ENCODE results near the gene POU6F2.

POU6F2 gene

GRCh38 chr7:39493934-39494333 lies 516.2 kb downstream of the POU6F2 start:
- Histone ChIP-seq H4K20me1 (ENCODE audit: control insufficient read depth, insufficient read depth, low read depth, low read length) (no peaks in the 10 kb centered on the region), H3K79me2 (ENCODE audit: control insufficient read depth, low read length) (no peaks in the 10 kb centered on the region), H3K4me3 (ENCODE audit: low read length) (no peak overlapping the region), H3K27ac (ENCODE audit: low read depth, low read length) (no peak overlapping the region), H3K9me3 (ENCODE audit: control insufficient read depth, insufficient read depth, low read length) (no peaks in the 10 kb centered on the region), H3K4me1 (ENCODE audit: control insufficient read depth, low read length) (no peaks in the 10 kb centered on the region), H3K36me3 (ENCODE audit: control insufficient read depth, low read length) (no peaks in the 10 kb centered on the region), H3K9me2 (replicated peaks; ENCODE audit: control insufficient read depth, low read length) (no peaks in the 10 kb centered on the region), H3F3A (ENCODE audit: control insufficient read depth, insufficient read depth) (no peaks in the 10 kb centered on the region), H3K4me2 (ENCODE audit: low read length) (no peak overlapping the region), H3K27me3 (ENCODE audit: control insufficient read depth, low read length) (peaks cover 7% of the 10 kb centered on the region)
- no peak for TF ChIP-seq EZH2phosphoT487 (IDR thresholded peaks at IDR 0.05; ENCODE audit: borderline replicate concordance, low read length)
- TF ChIP-seq, protein P1, sequence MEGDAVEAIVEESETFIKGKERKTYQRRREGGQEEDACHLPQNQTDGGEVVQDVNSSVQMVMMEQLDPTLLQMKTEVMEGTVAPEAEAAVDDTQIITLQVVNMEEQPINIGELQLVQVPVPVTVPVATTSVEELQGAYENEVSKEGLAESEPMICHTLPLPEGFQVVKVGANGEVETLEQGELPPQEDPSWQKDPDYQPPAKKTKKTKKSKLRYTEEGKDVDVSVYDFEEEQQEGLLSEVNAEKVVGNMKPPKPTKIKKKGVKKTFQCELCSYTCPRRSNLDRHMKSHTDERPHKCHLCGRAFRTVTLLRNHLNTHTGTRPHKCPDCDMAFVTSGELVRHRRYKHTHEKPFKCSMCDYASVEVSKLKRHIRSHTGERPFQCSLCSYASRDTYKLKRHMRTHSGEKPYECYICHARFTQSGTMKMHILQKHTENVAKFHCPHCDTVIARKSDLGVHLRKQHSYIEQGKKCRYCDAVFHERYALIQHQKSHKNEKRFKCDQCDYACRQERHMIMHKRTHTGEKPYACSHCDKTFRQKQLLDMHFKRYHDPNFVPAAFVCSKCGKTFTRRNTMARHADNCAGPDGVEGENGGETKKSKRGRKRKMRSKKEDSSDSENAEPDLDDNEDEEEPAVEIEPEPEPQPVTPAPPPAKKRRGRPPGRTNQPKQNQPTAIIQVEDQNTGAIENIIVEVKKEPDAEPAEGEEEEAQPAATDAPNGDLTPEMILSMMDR (IDR thresholded peaks at IDR 0.05; ENCODE audit: low read depth, low read length, poor library complexity, severe bottlenecking): no peak

- H3K79me2 ChIP-seq (ENCODE audit: control insufficient read depth, low read length): no peaks in the 10 kb centered on the region
- H3K4me1 ChIP-seq (ENCODE audit: control insufficient read depth, low read length): no peaks in the 10 kb centered on the region
- H3K36me3 ChIP-seq (ENCODE audit: control insufficient read depth, low read length): no peaks in the 10 kb centered on the region
- no peaks in the 10 kb centered on the region for H4K20me1 ChIP-seq (ENCODE audit: control insufficient read depth, insufficient read depth, low read depth, low read length)
- no peak overlapping the region for H3K27ac ChIP-seq (ENCODE audit: low read depth, low read length)
- H3K4me3 ChIP-seq (ENCODE audit: low read length): no peak overlapping the region
- H3K27me3 ChIP-seq (ENCODE audit: control insufficient read depth, low read length): peaks cover 11% of the 10 kb centered on the region
- no peaks in the 10 kb centered on the region for H3K9me3 ChIP-seq (ENCODE audit: control insufficient read depth, insufficient read depth, low read length)
- H3F3A ChIP-seq (ENCODE audit: control insufficient read depth, insufficient read depth): no peaks in the 10 kb centered on the region
- H3K4me2 ChIP-seq (ENCODE audit: low read length): no peak overlapping the region
- no peaks in the 10 kb centered on the region for H3K9me2 ChIP-seq (replicated peaks; ENCODE audit: control insufficient read depth, low read length)
- TF ChIP-seq, protein P1 (IDR thresholded peaks at IDR 0.05; ENCODE audit: low read depth, low read length, poor library complexity, severe bottlenecking): no peak
- no peak for TF ChIP-seq EZH2phosphoT487 (IDR thresholded peaks at IDR 0.05; ENCODE audit: borderline replicate concordance, low read length)
These were observed 523.6 kb downstream of the POU6F2 start for GRCh38 chr7:39501358-39501757.

DNA sequence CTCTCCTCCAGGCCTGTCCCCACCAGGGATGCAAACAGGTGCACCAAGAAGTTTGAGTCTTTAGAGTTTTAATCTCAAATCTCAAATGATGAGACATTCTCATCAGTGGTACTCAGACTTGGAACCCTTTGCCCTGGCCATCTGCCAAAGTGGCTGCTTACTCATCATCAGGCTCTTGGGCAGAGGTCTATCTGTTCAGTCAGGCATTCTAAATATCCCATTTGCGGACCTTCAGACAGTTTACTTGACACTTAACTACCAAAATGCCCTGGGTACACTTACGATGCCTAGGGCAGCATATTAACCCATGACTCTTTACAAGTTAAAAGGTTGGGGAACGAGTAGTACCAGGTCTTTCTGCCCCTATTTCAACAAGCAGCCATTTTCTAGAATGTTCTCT lies 527.3 kb downstream of the POU6F2 start:
- no peaks in the 10 kb centered on the region for H3K9me3 ChIP-seq (ENCODE audit: control insufficient read depth, insufficient read depth, low read length)
- no peaks in the 10 kb centered on the region for H3K4me1 ChIP-seq (ENCODE audit: control insufficient read depth, low read length)
- no peaks in the 10 kb centered on the region for H3F3A ChIP-seq (ENCODE audit: control insufficient read depth, insufficient read depth)
- H4K20me1 ChIP-seq (ENCODE audit: control insufficient read depth, insufficient read depth, low read depth, low read length): no peaks in the 10 kb centered on the region
- H3K9me2 ChIP-seq (replicated peaks; ENCODE audit: control insufficient read depth, low read length): no peaks in the 10 kb centered on the region
- H3K4me3 ChIP-seq (ENCODE audit: low read length): no peak overlapping the region
- H3K36me3 ChIP-seq (ENCODE audit: control insufficient read depth, low read length): no peaks in the 10 kb centered on the region
- TF ChIP-seq EZH2phosphoT487 (IDR thresholded peaks at IDR 0.05; ENCODE audit: borderline replicate concordance, low read length): no peak
- TF ChIP-seq, protein P1 (IDR thresholded peaks at IDR 0.05; ENCODE audit: low read depth, low read length, poor library complexity, severe bottlenecking): no peak
- H3K79me2 ChIP-seq (ENCODE audit: control insufficient read depth, low read length): no peaks in the 10 kb centered on the region
- H3K4me2 ChIP-seq (ENCODE audit: low read length): no peak overlapping the region
- H3K27me3 ChIP-seq (ENCODE audit: control insufficient read depth, low read length): 0 out of 2 replicates have a peak, but pooled peaks cover 7% of the 10 kb centered on the region
- no peak overlapping the region for H3K27ac ChIP-seq (ENCODE audit: low read depth, low read length)

Data from DOHH2 (cell line).